ENCODE data around the gene OPCML.

OPCML gene

GRCh38 chr11:132987936-132988335, 544.4 kb downstream of the OPCML start:
- Histone ChIP-seq H3K27me3 (ENCODE audit: insufficient read depth, low read length, poor library complexity, severe bottlenecking) (no peaks in the 10 kb centered on the region), H4K20me1 (ENCODE audit: insufficient read depth, low read length, poor library complexity, severe bottlenecking) (no peaks in the 10 kb centered on the region), H3K9me3 (ENCODE audit: insufficient read depth, low read depth, low read length) (no peaks in the 10 kb centered on the region; the same call in 1 of the 2 replicates), H3F3A (ENCODE audit: low read depth) (no peaks in the 10 kb centered on the region), H3K4me3 (ENCODE audit: low read length, poor library complexity, severe bottlenecking) (no peak overlapping the region), H3K4me1 (ENCODE audit: insufficient read depth, low read length, poor library complexity, severe bottlenecking) (no peaks in the 10 kb centered on the region), H3K4me2 (ENCODE audit: low read depth, low read length, poor library complexity, severe bottlenecking) (no peak overlapping the region), H3K9me2 (replicated peaks; ENCODE audit: low read depth, low read length) (no peaks in the 10 kb centered on the region), H2AFZ (ENCODE audit: low read length) (no peak overlapping the region), H3K36me3 (ENCODE audit: insufficient read depth, low read length) (no peaks in the 10 kb centered on the region), H3K79me2 (ENCODE audit: insufficient read depth, low read length) (no peaks in the 10 kb centered on the region), H3K9ac (ENCODE audit: low read depth, low read length, poor library complexity, severe bottlenecking) (no peak overlapping the region)
- TF ChIP-seq CTCF (conservative IDR thresholded peaks at IDR 0.05; ENCODE audit: low read length) (no peak), EZH2phosphoT487 (IDR thresholded peaks at IDR 0.05; ENCODE audit: borderline replicate concordance) (no peak)

- no peaks in the 10 kb centered on the region for H3K36me3 ChIP-seq (ENCODE audit: insufficient read depth, low read length)
- no peaks in the 10 kb centered on the region for H4K20me1 ChIP-seq (ENCODE audit: insufficient read depth, low read length, poor library complexity, severe bottlenecking)
- no peaks in the 10 kb centered on the region for H3K9me2 ChIP-seq (replicated peaks; ENCODE audit: low read depth, low read length)
- H3K4me1 ChIP-seq (ENCODE audit: insufficient read depth, low read length, poor library complexity, severe bottlenecking) = no peaks in the 10 kb centered on the region
- no peak for TF ChIP-seq CTCF (conservative IDR thresholded peaks at IDR 0.05; ENCODE audit: low read length)
- no peak for TF ChIP-seq EZH2phosphoT487 (IDR thresholded peaks at IDR 0.05; ENCODE audit: borderline replicate concordance)
- H3K9me3 ChIP-seq (ENCODE audit: insufficient read depth, low read depth, low read length) = peaks cover 4% of the 10 kb centered on the region; the same call in 1 of the 2 replicates
- no peaks in the 10 kb centered on the region for H3K27me3 ChIP-seq (ENCODE audit: insufficient read depth, low read length, poor library complexity, severe bottlenecking)
- H3K4me2 ChIP-seq (ENCODE audit: low read depth, low read length, poor library complexity, severe bottlenecking) = no peak overlapping the region
- no peak overlapping the region for H3K4me3 ChIP-seq (ENCODE audit: low read length, poor library complexity, severe bottlenecking)
- H2AFZ ChIP-seq (ENCODE audit: low read length) = no peak overlapping the region
- no peaks in the 10 kb centered on the region for H3F3A ChIP-seq (ENCODE audit: low read depth)
- no peaks in the 10 kb centered on the region for H3K79me2 ChIP-seq (ENCODE audit: insufficient read depth, low read length)
- no peak overlapping the region for H3K9ac ChIP-seq (ENCODE audit: low read depth, low read length, poor library complexity, severe bottlenecking)
Observed at GRCh38 chr11:132983641-132983978, 548.7 kb downstream of the OPCML start.

- no peak overlapping the region for H2AFZ ChIP-seq (ENCODE audit: low read length)
- no peak overlapping the region for H3K4me2 ChIP-seq (ENCODE audit: low read depth, low read length, poor library complexity, severe bottlenecking)
- no peaks in the 10 kb centered on the region for H3K4me1 ChIP-seq (ENCODE audit: insufficient read depth, low read length, poor library complexity, severe bottlenecking)
- H3K9ac ChIP-seq (ENCODE audit: low read depth, low read length, poor library complexity, severe bottlenecking) = no peak overlapping the region
- TF ChIP-seq CTCF (conservative IDR thresholded peaks at IDR 0.05; ENCODE audit: low read length) (no peak), EZH2phosphoT487 (IDR thresholded peaks at IDR 0.05; ENCODE audit: borderline replicate concordance) (no peak)
- no peaks in the 10 kb centered on the region for H3K9me2 ChIP-seq (replicated peaks; ENCODE audit: low read depth, low read length)
- no peak overlapping the region for H3K4me3 ChIP-seq (ENCODE audit: low read length, poor library complexity, severe bottlenecking)
- H3K36me3 ChIP-seq (ENCODE audit: insufficient read depth, low read length) = no peaks in the 10 kb centered on the region
- H3K27me3 ChIP-seq (ENCODE audit: insufficient read depth, low read length, poor library complexity, severe bottlenecking) = no peaks in the 10 kb centered on the region
- peaks cover 4% of the 10 kb centered on the region; the same call in 1 of the 2 replicates for H3K9me3 ChIP-seq (ENCODE audit: insufficient read depth, low read depth, low read length)
- no peaks in the 10 kb centered on the region for H4K20me1 ChIP-seq (ENCODE audit: insufficient read depth, low read length, poor library complexity, severe bottlenecking)
- no peaks in the 10 kb centered on the region for H3K79me2 ChIP-seq (ENCODE audit: insufficient read depth, low read length)
- no peaks in the 10 kb centered on the region for H3F3A ChIP-seq (ENCODE audit: low read depth)
Observed at GRCh38 chr11:132982772-132983640, 549.3 kb downstream of the OPCML start.
